ENCODE results near the gene KRI1.
"Not testable (repeated sequence)": the region's sequence is repeated elsewhere in the genome, so short reads cannot be mapped to it uniquely, and the experiment has no call there.

KRI1 gene

DNA sequence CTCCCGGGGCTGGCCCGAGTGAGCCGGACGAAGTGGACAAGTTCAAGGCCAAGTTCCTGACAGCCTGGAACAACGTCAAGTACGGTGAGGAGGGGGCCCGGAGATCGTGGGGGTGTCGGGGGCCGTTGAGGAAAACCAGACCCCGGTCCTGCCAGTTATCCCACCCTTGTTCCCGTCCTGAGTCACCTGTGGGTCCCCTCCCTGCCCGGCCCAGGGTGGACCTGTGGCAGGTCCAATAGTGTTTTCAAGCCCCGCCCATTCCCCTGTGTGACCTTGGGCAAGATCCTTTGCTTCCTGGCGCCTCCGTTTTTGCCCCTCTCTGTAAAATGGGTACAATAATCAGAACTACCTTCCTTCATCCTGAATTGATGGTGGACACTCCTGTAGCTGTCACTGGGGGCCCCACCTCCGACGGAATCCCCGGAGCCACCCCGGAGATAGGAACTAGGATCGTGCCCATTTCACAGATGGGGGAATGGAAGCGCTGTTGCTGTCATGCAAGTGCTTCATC lies 21.5 kb downstream of the KRI1 start:
- DNase-seq (ENCODE audit: low spot score) = peak; percentile 54
- in situ Hi-C loops (cut with MboI; ENCODE audit: low sequenced_read_pairs, unreplicated experiment) = no loop called here
- no peak for TF ChIP-seq CTCF (IDR thresholded peaks at IDR 0.05; ENCODE audit: borderline replicate concordance, control extremely low read depth, extremely low read depth, insufficient read depth, missing control alignments)

DNA sequence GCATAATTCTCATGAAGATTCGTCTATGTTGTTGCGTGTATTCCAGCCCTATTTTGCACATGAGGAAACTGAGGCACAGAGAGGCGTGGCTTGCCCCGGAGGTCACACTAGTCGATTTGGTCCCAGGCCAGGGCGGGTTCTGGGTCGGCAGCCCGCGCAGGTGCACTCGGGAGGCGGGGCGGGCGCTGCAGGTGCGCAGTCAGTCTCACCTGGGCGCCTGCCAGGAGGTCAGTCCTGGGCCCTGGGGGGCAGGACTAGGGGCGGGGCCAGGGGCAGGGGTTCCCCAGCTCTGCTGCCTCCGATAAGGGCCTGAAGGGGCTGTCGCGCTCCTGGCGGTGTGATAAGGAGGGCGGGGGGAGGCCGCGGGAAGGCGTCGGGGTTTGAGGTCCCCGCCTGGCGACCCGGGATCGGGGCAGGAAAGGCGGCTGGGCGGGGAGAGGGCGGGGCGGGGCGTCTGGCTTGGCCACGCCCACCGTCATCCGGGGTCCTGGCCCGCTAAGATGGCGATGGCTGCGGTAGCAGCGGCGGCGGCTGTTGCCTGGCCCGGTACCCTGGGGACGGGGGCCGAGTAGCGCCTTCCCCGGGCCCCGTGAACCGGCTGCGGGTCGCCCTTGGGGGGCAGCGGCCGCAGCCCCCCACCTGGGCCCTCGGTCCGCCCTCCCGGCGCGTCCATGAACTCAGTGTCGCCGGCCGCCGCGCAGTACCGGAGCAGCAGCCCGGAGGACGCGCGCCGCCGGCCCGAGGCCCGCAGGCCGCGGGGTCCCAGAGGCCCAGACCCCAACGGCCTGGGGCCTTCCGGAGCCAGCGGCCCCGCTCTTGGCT lies 22.2 kb downstream of the KRI1 start, which contains the start of gene ATG4D:
ATG4D (plus strand) TSS at position 485 of the 822 bp plus-strand sequence; CDS start at position 672, 187 bp downstream.
- peak; percentile 99 for DNase-seq (ENCODE audit: low spot score)
- no peak for TF ChIP-seq CTCF (IDR thresholded peaks at IDR 0.05; ENCODE audit: borderline replicate concordance, control extremely low read depth, extremely low read depth, insufficient read depth, missing control alignments)
- in situ Hi-C loops (cut with MboI; ENCODE audit: low sequenced_read_pairs, unreplicated experiment) = no loop called here

GRCh38 chr19:10543059-10543419 lies 22.8 kb downstream of the KRI1 start:
- no peak for TF ChIP-seq CTCF (IDR thresholded peaks at IDR 0.05; ENCODE audit: borderline replicate concordance, control extremely low read depth, extremely low read depth, insufficient read depth, missing control alignments)
- DNase-seq (ENCODE audit: low spot score) = no peak
- in situ Hi-C loops (cut with MboI; ENCODE audit: low sequenced_read_pairs, unreplicated experiment) = no loop called here

- DNase-seq (ENCODE audit: low spot score); in situ Hi-C loops (cut with MboI; ENCODE audit: low sequenced_read_pairs, unreplicated experiment): not testable (repeated sequence)
Measured at GRCh38 chr19:10539016-10539415, 26.8 kb downstream of the KRI1 start.

GRCh38 chr19:10538204-10538983 lies 27.4 kb downstream of the KRI1 start:
- TF ChIP-seq CTCF (IDR thresholded peaks at IDR 0.05; ENCODE audit: borderline replicate concordance, control extremely low read depth, extremely low read depth, insufficient read depth, missing control alignments) = no peak
- in situ Hi-C loops (cut with MboI; ENCODE audit: low sequenced_read_pairs, unreplicated experiment) = no loop called here
- no peak for DNase-seq (ENCODE audit: low spot score)

DNA sequence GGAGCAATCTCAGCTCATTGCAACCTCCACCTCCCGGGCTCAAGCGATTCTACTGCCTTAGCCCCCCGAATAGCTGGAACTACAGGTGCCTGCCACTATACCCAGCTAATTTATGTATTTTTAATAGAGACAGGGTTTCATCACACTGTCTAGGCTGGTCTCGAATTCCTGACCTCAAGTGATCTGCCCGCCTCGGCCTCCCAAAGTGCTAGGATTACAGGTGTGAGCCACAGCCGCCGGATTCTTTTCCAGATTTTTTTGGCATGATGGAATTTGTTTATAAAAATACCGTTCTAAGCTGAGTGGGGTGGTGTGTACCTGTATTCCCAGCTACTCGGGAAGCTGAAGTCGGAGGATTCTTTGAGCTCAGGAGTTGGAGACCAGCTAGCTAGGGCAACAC lies 28.1 kb downstream of the KRI1 start:
- TF ChIP-seq CTCF (IDR thresholded peaks at IDR 0.05; ENCODE audit: borderline replicate concordance, control extremely low read depth, extremely low read depth, insufficient read depth, missing control alignments) = no peak
- in situ Hi-C loops (cut with MboI; ENCODE audit: low sequenced_read_pairs, unreplicated experiment) = no loop called here
- DNase-seq (ENCODE audit: low spot score) = no peak

- no peak for TF ChIP-seq CTCF (IDR thresholded peaks at IDR 0.05; ENCODE audit: borderline replicate concordance, control extremely low read depth, extremely low read depth, insufficient read depth, missing control alignments)
- in situ Hi-C loops (cut with MboI; ENCODE audit: low sequenced_read_pairs, unreplicated experiment) = no loop called here
- no peak for DNase-seq (ENCODE audit: low spot score)
Measured at GRCh38 chr19:10535613-10536012, 30.2 kb downstream of the KRI1 start.
